HG02840 (cell line): ENCODE data around the gene HIPK2.

Experiments
- ATAC-seq: cut with Tn5 transposase; IDR thresholded peaks from one replicate; pipeline ENCODE4 v1.9.1; 2021; ENCODE audit warnings: mild to moderate bottlenecking, moderate library complexity, moderate number of reproducible peaks; ENCODE audit not compliant: unreplicated experiment, low FRiP score

HIPK2 gene

DNA sequence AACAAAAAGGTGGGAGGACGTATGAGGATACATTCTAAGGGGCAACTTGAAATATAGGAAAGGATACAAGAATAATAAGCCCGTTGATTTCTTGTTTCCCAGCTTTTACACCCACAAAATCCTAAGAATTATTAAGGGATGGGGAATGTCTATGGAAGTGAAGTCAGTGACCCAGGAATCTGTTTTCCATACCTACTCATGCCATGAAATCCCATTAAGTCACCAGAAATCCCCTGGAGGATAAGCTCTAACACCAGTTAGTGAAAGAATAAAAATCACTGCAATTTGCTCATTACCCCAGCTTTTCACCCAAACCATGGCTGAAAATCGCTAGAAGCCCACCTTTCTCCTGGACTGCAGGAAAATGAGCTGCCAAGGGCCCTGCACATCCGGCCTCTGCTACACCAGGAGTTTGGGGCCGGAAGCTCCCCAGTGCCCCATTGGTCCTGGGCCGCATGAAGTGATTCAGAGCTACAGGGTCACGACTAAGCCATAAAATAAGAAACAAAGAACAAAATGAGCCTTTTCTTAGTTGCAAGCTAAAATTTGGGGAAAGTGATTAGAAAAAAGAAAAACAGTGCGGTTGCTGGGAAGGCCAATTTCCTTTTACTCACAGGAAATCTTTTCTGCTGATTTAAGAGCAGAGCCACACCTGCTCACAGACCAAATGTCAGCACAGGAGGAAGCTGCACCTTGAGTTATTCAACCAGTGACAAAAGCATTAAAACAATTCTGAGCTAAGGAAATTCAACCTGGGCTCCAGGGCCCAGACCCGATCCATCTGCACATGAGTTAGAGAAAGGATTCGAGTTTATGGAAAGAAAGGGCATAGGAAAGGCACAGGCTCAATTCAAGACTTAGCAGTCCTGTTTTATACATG, 40.3 kb downstream of the HIPK2 start:
- ATAC-seq, result no peak

DNA sequence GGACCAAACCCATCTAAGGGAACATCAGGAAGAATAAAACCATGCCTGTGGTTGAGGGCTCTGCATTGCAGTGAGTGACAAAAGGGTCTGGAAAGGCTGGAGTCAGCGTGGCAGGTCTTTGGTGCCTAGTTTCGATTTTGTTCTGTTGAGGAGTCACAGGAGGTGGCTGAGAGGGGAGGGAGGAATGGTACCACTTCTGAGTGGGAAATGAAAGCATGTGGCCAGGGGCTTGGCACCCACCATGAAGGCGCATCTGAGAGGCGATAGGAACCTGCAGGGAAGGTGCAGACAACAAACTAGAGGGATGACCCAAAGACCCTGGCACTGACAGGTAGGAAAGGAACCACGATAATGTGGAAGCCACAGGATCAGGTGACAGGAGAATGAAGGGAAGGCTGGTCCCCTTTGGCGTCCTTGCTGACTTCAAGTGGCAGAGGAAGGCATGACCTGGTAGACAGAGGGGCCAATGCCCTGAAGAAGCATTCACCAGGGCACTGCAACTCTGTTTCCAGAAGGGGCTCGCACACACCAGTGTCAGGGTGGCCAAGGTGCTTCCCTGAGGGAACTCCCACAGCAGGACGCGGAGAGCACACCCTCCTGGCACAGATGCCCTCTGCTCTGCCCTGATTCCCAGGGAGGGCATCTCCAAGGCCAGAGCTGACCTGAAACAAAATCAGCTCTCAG, 41.7 kb downstream of the HIPK2 start:
- ATAC-seq, result no peak

DNA sequence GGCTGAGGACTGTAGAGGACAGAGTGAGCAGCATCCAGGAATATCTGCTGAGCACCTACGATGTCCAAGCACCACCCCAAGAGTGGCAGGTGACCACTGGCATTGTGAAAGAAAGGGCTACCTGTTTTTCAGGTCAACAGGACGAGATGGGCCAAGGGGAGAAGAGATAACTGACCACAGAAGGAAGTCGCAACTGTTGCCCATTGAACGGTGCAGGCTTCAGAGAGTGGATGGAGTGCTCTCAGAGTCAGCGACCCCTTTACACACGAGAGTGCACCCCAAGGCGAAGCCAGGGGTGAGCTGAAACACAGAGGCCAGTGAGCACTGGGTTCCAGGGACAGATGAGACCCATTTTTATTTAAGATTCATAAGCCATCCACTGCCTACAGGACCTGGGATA, 42.3 kb downstream of the HIPK2 start:
- no peak for ATAC-seq

DNA sequence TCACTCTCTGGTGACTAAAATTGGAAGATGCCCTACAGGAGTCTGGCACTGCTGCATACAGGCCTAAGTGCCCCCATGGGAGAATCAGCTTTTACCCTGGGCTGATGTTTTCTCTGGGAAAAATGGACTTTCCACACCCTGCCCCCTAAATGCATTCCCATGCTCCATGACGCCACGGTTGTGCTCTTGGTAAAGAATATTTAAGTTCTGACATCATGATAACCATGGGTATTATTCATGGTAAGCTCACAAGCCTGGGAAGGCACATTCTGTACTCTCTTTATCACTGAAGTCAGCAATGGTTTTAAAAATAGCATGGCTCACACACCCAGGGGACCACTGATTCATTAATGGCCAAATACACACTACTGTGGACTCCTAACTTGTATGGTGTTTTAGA, 43.4 kb downstream of the HIPK2 start:
- no peak for ATAC-seq

DNA sequence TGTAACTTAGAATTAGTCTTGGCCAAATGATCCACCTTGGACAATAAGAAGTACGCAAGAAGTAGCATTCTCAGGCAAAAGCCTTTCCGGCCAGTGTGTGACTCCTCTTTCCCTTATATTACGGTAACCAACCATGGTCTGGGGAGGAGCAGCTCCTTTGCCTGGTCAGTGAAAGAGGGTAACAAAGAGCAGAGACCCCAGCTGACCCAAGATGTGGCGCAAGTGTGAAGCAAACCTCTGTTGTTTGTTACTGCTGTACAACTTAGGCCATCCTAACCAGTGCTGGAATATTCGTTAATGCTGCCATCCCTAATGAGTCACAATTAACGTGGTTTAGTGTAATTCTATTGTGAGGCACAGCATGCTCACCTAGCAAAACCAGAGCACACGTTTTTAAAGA, 44.0 kb downstream of the HIPK2 start:
- ATAC-seq, result no peak

DNA sequence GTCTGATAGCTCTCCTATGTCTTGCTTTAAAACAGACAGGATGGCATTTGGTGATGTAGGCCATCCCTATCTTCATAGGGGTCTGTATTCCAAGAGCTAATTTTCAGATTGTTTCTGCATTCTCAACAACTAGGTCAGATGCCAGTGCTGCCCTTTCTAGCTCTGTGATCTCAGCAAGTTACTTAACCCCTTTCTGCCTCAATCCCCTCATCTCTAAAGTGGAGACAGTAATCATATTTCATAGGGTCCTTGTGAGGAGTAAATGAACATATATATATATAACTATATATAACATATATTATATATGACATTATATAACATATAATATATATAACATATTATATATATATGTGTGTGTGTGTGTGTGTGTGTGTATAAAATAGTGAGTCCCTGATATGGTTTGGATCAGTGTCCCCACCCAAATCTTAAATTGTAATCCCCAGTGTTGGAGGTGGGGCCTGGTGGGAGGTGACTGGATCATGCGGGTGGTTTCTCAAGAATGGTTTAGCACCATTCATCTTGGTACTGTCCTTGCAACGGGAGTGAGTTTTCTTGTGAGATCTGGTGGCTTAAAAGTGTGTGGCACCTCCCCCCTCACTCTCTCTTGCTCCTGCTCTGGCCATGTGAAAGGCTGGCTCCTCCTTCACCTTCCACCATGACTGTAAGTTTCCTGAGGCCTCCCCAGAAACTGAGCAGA, 45.2 kb downstream of the HIPK2 start:
- no peak for ATAC-seq

DNA sequence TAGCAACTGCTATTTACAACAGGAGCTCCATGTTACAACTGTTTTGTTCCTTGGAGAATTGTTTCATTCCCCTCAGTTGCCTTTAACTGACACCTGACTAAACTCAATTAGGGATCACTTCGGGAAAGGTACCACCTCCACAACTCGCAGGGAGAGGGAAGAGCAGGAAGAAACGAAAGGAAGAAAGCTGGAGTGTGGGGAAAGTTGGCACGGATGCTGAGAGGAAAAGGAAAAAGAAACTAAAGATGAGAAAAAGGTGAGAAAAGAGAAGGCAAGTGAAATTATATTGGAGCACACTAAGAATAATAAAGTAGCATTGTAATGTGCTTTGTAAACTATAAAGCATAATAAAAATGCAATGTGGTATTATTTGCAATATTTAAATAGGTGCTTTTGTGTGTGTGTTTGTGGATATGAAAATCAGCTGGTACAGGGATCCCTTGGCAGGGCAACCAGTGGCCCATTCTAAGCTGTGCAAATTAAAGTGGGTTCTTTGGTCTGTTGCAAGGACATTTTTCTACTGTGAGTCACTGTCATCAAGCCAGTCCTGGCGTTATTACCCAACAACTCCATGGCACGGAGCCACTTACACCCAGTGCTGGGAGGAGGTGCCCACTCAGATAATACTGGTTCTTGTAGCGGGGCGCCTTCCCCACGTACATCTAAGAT, 45.9 kb downstream of the HIPK2 start:
- no peak for ATAC-seq

DNA sequence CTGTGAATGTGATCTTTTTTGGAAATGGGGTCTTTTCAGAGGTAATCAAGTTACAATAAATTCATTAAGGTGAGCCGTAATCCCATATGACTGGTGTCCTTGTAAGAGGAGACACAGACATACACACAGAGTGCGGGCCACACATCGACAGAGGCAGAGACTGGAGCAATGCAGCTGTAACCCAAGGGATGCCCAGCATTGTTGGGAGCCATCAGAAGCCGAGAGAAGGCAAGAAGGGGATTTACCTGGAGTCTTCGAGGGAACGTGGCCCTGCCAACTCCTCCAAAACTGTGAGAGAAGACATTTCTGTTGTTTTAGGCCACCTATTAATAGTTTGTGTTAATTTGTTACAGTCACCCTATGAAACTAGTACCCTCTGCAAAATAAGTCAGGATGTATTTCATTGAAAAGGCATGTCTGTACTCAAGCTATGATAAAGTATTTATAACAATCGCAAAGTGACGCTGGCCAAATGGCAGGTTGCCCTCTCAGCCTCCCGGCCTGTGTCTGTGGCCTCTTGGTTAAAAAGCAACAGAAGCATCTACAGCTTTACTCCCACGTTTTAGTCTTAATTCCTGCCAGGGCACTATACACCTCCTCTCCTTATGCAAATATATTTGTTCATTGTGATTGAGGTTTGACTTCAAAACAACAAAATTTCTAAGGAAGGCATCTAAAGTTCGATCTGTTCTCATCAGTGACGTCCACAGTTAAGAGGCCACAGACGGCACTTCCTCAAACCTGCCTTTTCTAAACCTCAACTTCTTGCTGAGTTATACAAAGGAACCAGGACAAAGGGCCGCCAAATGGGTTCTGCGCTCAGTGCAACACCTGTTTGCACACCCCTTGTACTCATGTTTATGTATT, 46.8 kb downstream of the HIPK2 start:
- no peak for ATAC-seq

DNA sequence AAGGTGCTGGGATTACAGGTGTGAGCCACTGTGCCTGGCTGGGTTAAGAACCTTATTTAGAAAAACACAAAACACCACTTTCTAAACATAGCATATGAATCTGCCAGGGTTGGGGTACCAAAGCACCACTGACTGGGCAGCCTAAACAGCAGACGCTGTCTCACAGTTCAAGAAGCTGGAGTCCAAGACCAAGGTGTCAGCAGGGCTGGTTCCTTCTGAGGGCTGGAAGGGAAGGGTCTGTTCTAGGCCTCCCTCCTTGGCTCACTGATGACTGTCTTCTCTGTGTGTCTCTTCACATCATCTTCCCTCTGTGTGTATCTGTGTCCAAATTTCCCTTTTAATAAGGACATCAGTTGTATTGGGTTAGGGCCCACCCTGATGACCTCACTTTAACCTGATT, 49.6 kb downstream of the HIPK2 start:
- ATAC-seq, result no peak

DNA sequence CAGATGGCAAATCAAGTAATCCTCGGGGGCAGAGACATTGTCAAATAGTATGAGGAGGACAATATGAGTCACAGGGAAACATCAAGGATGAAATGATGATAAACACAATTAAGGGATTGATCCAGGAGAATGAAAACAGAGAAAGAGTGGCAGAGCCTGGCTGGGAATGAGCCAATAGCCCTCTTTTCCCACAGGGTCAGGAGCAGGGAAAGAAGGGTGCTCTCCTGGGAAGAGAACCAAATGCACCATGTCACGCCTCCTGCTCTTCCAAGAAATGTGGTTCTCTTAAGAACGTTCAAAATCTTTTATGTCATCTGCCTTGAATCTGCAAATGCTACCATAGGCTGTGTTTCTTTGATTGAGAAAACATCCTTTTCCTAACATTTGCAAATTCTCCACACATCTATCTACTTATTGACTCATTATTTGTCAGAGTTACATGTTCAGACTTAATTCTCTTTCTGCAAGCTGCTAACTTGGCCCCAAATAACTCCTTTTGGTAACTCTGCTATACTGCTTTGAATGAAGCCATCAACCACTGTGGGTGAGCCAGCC, 50.6 kb downstream of the HIPK2 start:
- no peak for ATAC-seq

DNA sequence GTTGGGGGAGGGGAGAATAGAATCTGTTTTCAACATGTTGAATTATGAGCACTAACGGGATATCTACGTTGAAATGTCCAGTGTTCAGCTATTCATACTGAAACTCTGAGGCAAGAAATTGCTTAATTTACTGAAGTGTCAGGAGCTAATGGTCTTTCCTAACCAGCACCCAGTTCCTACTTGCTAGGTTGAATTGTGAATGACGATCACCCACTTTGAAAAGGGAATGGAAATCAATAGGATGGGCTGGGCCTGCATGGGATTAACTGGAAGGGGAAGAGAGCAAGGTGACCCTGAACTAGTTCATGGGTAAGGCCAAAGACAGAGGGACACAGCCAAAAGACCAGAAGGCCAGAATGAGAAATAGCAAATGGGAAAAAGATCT, 51.3 kb downstream of the HIPK2 start:
- no peak for ATAC-seq

DNA sequence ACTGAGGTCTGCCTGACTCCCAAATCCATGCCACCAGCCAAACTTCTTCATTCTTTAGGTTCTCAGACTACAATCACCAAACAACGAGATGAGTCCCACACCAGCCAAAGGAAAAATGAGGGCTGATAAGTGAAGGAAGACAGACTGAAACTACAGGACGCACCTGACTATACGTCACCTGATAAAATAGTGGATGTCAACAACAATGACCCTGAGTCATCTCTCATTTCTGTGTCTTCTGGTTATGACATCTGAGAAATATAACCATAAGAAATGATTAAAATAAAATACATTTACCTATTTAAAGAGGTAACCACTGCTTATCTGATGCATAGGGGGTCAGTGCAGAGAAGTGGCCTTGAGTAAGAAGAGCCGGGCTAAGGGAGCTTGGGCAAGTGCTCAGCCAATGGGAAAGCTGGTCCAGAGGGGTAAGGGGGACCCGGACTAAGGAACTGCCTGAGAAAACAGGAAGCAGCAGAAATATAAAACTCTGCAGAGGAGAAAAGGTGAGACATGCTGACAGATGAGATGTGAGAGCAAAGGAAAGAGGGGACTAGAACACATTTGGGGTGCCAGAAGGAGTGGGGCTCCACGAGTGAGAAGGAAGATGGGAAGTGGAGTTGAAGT, 51.8 kb downstream of the HIPK2 start:
- ATAC-seq, result no peak

DNA sequence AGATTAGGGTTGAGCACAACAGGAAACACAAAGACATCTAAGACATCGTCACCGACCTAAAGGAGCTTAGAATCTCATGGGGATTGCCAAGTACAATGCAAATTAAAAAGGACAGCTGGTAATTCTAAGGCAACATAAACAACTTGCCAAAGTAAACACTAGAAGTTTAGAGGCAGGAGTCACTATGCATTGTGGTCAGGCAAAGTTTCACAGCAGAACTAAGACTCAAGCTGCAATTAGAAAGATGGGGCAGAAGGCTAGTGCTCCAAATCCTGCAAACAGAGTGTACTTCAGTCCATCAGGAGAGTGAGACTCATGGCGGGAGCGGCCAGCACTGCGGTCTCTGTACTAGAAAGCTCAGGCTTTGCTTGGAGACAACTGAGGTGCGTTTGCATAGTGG, 52.7 kb downstream of the HIPK2 start:
- peak; percentile 77 for ATAC-seq

DNA sequence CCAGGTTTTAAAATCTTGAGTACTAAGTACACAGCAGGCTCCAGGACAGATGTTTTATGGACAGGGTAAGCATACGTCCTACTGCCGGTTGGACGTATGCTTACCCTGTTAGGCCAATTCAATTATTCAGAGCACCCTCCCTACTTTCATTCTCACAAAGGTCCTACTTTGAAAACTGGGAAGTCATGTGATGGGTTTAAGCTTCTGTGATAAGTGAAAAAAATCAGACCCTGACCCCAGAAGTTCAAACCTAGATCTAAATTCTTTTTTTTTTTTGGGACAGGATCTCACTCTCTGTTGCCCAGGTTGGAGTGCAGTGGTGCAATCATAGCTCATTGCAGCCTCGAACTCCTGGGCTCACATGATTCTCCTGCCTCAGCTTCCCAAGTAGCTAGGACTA, 55.2 kb downstream of the HIPK2 start:
- ATAC-seq, result no peak

DNA sequence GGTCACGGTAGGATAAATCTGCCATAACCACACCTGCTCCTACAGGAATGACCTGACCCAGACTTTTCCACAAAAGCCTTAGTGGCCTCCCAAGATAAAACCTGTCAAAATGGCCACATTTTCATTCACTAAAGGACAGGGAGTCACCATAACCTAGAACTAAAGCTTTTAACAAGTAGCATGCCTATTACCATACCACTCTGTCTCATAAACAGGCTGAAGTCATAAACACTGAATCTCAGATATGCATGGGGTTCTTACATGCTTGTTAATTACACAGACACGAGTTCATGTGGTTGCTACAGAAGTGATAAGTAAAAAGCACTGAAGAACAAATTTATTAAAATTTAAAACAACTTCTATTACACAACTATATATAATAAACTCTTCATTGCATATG, 56.0 kb downstream of the HIPK2 start:
- no peak for ATAC-seq

DNA sequence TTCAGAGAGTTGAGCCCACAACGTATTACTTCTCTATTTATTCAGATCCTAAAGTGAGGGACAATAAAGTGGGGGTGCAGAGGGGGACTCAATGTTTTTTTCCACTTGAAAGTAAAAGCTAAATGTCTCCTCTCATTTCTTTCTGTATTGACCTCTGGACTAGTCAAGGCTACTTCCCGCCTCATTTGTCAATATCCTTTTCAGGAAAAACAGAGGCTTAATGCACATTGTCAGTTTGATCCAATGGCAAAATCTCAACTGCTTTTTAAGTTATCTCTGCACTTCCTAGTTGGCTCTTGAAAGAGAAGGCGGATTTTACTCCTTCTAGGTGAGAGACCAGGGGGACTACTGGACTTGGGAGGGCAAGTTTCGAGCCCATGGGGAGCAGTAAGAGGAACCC, 56.4 kb downstream of the HIPK2 start:
- no peak for ATAC-seq

DNA sequence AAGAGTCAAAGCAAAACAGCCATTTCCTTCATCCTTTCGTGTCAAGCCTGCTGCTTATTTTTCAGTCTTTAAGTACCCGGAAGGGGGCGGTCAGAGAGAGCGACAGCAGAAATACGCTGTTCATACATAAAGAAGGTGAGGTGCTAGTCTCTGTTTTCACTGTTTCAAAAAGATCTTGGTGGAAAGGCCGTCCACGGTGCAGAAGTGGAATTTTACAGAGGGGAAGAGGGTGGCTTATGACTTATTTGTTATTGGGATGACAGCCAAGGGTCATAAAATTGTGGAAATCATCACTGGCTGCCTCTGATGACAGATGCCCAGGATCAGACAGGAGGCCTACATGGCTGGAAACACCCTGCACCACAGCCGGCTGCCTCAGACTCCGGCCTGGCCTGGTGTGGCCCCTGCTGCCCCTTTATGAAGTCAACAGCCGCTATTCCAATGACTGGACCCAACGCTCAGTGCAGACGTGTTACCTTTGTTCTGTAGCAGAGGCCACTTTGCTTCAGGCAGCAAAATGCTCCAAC, 57.0 kb downstream of the HIPK2 start:
- no peak for ATAC-seq

DNA sequence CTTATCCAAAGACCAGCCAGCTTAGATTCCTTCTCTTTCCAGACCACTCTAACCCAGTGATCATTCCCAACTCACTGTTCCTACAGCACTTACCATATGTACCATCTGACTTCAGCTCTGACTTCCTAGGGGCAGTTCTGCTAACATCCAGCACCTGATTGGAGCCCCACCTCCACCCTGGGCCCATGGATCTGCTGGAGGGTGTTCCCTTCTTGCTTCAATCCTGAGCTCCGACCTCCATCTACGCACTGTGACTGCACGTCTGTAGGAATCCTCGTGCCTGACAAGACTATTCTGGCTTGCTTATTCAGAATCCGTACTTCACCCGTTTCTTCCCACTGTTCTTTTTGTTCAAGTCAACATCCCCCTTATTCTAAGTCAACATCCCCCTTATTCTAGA, 57.6 kb downstream of the HIPK2 start:
- no peak for ATAC-seq

DNA sequence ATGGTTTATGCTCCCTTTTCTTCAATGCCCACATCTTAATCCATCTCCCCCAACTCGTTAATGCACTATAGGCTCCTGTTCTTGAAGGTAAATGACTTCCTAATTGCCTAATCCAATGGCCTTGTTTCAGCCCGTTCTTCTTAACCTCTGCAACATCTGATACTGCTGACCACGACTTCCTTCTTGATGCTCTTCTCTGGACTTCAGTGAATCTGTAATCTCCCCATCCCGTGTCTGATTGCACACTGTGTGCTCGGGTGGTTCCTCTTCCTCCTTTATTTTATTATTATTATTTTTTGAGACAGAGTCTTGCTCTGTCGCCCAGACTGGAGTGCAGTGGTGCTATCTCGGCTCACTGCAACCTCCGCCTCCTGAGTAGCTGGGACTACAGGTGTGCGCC, 58.9 kb downstream of the HIPK2 start:
- no peak for ATAC-seq
